NT2/D1 (cell line): ENCODE data around the gene AGBL4.

Source experiments
- SUZ12 ChIP-seq: IDR thresholded peaks from 2 replicates; pipeline ENCODE4 v1.6.1; 2011; ENCODE audit not compliant: insufficient read length, insufficient read depth; ENCODE audit errors: extremely low read depth
- YY1 ChIP-seq: IDR thresholded peaks from 2 replicates; pipeline ENCODE4 v1.6.1; 2011; ENCODE audit not compliant: insufficient read length, insufficient read depth
- ZNF274 ChIP-seq: IDR thresholded peaks from 2 replicates; pipeline ENCODE4 v1.6.1; 2011; ENCODE audit warnings: mild to moderate bottlenecking, low read depth, low read length

- TF ChIP-seq YY1 (no peak), ZNF274 (no peak), SUZ12 (no peak)
These were observed 794.2 kb downstream of the AGBL4 start for GRCh38 chr1:49229555-49229954.
